Lower lobe of right lung (tissue), 2 donors: ENCODE data around the gene RNF207. TPM values are rescaled to one million over a fixed set of nuclear protein-coding genes. Genes with fewer than 3 reads are reported as not detected.

ENCODE experiments used
- ATAC-seq, 2 donors: fragments of 200-7000 bp; cut with Tn5 transposase; one replicate each; pipeline ENCODE4 v1.9.1; 2020 to 2022; ENCODE audit warnings: mild to moderate bottlenecking in 2 of 2, moderate library complexity in 2 of 2
- DNase-seq: peaks from one replicate; pipeline ENCODE4 v3.0.0-alpha.2; 2020
- H3K27ac ChIP-seq: fragments of 200-600 bp; one replicate; pipeline ENCODE4 v1.8.0; 2022
- H3K27me3 ChIP-seq: fragments of 200-600 bp; one replicate; pipeline ENCODE4 v1.8.0; 2022; ENCODE audit warnings: low read depth
- H3K36me3 ChIP-seq: fragments of 200-600 bp; one replicate; pipeline ENCODE4 v1.8.0; 2022; ENCODE audit warnings: mild to moderate bottlenecking
- H3K4me1 ChIP-seq: fragments of 200-600 bp; one replicate; pipeline ENCODE4 v1.8.0; 2022
- H3K4me3 ChIP-seq: fragments of 200-600 bp; one replicate; pipeline ENCODE4 v1.8.0; 2022; ENCODE audit warnings: mild to moderate bottlenecking
- H3K9me3 ChIP-seq: fragments of 200-600 bp; one replicate; pipeline ENCODE4 v1.8.0; 2022
- CTCF ChIP-seq: fragments of 200-600 bp; IDR thresholded peaks from one replicate; pipeline ENCODE4 v1.8.0; 2022; ENCODE audit warnings: antibody characterized with exemption, mild to moderate bottlenecking
- intact Hi-C: fragments of 100-400 bp; cut with DNase I; formaldehyde crosslinking; loops from one replicate; pipeline ENCODE4 v1.11.0; 2022
- total RNA-seq: library from RNA; stranded (reverse); fragmentation: NEBNext Ultra II Directional; extraction: Animal tissue kit (Norgen Biotek cat#: 25700); gene quantifications from one replicate; pipeline ENCODE4 v1.2.1, GENCODE V29; 2021
- donor health status: DM: no; HTN: yes; CAD: no; lungs with severe emphysema.

The RNF207 gene
- total RNA-seq, 1 donor from 2014 or later, result 14.0 TPM

GRCh38 chr1:6199298-6200187 is 6.4 kb upstream of the RNF207 start, which contains the start of gene RPL22:
TSS of gene RPL22 (minus strand) at chr1:6199595. CDS start at chr1:6199573, 22 bp downstream.
- H3K27me3 ChIP-seq, result no peaks in the 10 kb centered on the region
- DNase-seq, result peak; percentile 99
- TF ChIP-seq CTCF, result no peak
- intact Hi-C loops, result no loop called here
- H3K9me3 ChIP-seq, result no peaks in the 10 kb centered on the region
- H3K27ac ChIP-seq, result peak within 1 kb of the TSS; percentile 87
- H3K36me3 ChIP-seq, result peaks cover 29% of the 10 kb centered on the region
- H3K4me3 ChIP-seq, result peak within 1 kb of the TSS; percentile 85
- peak; percentile 99 to 100 for ATAC-seq
- peaks cover 29% of the 10 kb centered on the region for H3K4me1 ChIP-seq

- intact Hi-C loops, result no loop called here
These were observed 5.6 kb upstream of the RNF207 start for GRCh38 chr1:6200188-6200809.

GRCh38 chr1:6202256-6202655 is 3.7 kb upstream of the RNF207 start:
- Histone ChIP-seq H3K9me3 (no peaks in the 10 kb centered on the region), H3K27ac (no peak overlapping the region), H3K27me3 (peaks cover 16% of the 10 kb centered on the region), H3K4me1 (peaks cover 45% of the 10 kb centered on the region), H3K4me3 (no peak overlapping the region), H3K36me3 (peaks cover 2% of the 10 kb centered on the region)
- DNase-seq (no peak), ATAC-seq (no peak)
- no peak for TF ChIP-seq CTCF
- intact Hi-C loops, result no loop called here

More at GRCh38 chr1:6200188-6200809, 5.6 kb upstream of the RNF207 start:
- DNase-seq (no peak), ATAC-seq (no peak)
- TF ChIP-seq CTCF, result no peak
- H3K27me3 ChIP-seq, result peaks cover under 1% of the 10 kb centered on the region
- peak overlapping the region; percentile 87 for H3K27ac ChIP-seq
- peaks cover 21% of the 10 kb centered on the region for H3K36me3 ChIP-seq
- peaks cover 36% of the 10 kb centered on the region for H3K4me1 ChIP-seq
- peak overlapping the region; percentile 85 for H3K4me3 ChIP-seq
- H3K9me3 ChIP-seq, result no peaks in the 10 kb centered on the region

GRCh38 chr1:6206520-6206855 is 569 bp downstream of the RNF207 start:
- intact Hi-C loops, result no loop called here
- H3K36me3 ChIP-seq, result no peaks in the 10 kb centered on the region
- H3K27ac ChIP-seq, result peak overlapping the region; percentile 72
- H3K9me3 ChIP-seq, result no peaks in the 10 kb centered on the region
- ATAC-seq (no peak), DNase-seq (no peak)
- H3K4me1 ChIP-seq, result peaks cover 37% of the 10 kb centered on the region
- TF ChIP-seq CTCF, result no peak
- peak overlapping the region; percentile 66 for H3K4me3 ChIP-seq
- H3K27me3 ChIP-seq, result peaks cover 24% of the 10 kb centered on the region

- Histone ChIP-seq H3K9me3 (no peaks in the 10 kb centered on the region), H3K27me3 (peaks cover 24% of the 10 kb centered on the region), H3K4me3 (no peak overlapping the region), H3K4me1 (peaks cover 37% of the 10 kb centered on the region), H3K27ac (no peak overlapping the region), H3K36me3 (no peaks in the 10 kb centered on the region)
- DNase-seq, result peak; percentile 40
- no peak for ATAC-seq
- intact Hi-C loops, result no loop called here
- TF ChIP-seq CTCF, result no peak
These were observed 1.4 kb downstream of the RNF207 start for GRCh38 chr1:6207075-6207885.
